Measurements from ENCODE around the gene SNAPC2.

SNAPC2 gene, protein sequence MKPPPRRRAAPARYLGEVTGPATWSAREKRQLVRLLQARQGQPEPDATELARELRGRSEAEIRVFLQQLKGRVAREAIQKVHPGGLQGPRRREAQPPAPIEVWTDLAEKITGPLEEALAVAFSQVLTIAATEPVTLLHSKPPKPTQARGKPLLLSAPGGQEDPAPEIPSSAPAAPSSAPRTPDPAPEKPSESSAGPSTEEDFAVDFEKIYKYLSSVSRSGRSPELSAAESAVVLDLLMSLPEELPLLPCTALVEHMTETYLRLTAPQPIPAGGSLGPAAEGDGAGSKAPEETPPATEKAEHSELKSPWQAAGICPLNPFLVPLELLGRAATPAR

DNA sequence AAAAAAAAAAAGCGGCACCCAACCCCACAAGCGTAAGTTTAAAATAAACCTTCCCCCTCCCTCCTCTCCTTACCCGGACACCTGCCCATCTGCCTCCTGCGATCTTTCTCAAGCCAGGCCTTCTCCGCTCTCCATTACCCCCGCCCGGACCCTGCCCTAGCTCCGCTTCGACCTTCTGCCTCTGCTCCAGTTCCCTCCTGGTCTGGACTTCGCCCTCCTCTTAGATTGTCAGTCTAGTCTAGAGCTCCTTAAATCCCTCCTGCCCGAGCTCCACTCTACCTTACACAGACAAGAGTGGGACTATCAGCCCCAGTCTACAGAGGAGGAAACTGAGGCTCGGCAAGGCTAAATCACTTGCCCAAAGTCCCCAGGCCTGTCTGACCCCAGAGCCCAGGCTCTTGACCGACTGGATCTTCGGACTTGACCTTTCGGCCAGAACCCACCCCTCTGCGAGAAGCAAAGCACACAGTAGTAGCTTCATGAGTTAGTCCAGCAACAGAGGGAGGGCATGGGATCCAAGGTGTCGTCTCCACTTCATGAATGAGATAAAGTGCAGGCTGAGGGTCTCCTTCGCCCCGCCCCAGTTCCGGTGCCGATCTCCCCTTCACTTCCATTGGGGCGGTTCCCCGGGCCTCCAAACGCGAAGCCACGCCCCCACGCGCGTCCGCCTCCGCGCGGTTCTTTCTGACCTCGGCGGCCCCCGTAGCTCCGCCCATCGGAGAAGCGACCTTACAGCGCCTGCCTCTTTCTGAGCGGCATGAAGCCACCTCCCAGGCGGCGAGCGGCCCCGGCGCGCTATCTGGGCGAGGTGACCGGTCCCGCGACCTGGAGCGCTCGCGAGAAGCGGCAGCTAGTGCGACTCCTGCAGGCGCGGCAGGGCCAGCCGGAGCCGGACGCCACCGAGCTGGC, at the start of gene SNAPC2:
SNAPC2 (plus strand) TSS at position 729 of the 909 bp plus-strand sequence; CDS start at position 758, 29 bp downstream.
- DNase-seq (ENCODE audit: low read depth in 1 of 2, low spot score in 1 of 2) = peak; percentile 93 to 94

DNA sequence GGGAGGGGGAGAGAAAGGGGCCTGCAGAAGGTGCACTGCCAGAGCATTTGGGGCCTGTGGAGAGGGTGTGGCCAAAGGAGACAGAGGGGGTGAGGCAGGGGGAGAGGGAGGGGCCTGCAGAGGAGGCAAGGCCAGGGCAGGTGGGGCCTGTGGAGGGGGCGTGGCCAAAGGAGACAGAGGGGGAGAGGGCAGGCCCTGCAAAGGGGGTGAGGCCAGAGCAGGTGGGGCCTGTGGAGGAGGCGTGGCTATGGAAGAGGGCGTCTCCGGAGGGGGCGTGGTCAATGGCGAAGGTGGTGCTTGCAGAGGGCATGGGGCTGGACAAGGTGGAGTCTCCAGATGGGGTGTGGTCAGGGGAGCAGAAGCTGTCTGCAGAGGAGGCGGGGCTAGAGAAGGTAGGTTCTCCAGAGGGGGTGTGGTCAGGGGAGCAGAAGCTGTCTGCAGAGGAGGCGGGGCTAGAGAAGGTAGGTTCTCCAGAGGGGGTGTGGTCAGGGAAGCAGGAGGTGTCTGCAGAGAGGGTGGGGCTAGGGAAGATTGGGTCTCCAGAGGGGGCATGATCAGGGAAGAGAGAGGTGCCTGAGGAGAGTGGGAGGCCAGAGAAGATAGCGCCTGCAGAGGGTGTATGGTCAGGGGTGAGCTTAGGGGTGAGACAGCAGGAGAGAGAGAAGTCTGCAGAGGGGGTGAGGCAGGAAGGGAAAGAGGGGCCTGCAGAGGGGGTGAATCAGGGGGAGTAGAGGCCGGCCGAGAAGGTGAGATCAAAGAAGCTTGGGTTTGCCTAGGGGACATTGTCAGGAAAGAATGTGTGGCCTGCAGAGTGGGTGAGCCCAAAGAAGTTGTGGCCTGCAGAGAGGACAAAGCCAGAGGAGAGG, 49.3 kb upstream of the SNAPC2 start:
- no peak for DNase-seq (ENCODE audit: low read depth in 1 of 2, low spot score in 1 of 2)

DNA sequence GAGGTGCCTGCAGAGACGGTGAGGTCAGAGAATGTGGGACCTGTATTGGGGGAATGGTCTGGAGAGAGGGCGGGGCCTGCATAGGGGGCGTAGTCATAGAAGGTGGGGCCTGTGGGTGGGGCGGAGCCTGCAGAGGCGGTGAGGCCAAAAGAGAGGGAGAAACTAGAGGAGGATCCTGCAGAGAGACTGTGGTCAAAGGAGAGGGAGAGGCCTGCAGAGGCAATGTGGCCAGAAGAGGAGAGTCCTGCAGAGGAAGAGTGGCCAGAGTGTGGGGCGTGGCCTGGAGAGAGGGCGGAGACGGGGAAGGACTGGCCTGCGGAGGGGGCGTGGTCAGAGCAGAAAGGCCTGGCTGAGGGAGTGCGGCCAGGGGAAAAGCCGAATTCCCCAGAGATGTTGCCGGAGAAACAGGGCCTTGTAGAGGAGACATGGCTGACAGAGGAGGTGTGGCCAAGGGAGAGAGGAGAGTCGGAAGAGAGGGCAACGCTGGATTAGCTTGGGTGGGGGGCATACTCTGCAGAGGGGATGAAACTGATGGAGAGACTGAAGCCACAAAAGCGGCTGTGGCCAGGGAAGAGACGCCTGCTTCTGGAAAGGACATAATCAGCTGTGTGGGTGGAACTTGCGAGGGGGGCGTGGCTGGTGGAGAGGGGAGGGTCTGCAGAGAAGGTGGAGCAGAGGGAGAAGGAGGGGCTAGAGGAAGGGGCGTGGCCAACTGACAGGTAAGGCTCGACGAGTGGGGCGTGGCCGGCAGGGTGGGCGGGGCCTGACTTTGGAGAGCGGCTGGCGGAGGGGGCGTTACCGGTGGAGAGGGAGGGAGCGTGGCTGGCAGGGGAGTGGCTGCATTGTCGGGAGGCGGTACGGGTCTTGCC, 48.5 kb upstream of the SNAPC2 start:
- peak; percentile 62 to 63 for DNase-seq (ENCODE audit: low read depth in 1 of 2, low spot score in 1 of 2)

DNA sequence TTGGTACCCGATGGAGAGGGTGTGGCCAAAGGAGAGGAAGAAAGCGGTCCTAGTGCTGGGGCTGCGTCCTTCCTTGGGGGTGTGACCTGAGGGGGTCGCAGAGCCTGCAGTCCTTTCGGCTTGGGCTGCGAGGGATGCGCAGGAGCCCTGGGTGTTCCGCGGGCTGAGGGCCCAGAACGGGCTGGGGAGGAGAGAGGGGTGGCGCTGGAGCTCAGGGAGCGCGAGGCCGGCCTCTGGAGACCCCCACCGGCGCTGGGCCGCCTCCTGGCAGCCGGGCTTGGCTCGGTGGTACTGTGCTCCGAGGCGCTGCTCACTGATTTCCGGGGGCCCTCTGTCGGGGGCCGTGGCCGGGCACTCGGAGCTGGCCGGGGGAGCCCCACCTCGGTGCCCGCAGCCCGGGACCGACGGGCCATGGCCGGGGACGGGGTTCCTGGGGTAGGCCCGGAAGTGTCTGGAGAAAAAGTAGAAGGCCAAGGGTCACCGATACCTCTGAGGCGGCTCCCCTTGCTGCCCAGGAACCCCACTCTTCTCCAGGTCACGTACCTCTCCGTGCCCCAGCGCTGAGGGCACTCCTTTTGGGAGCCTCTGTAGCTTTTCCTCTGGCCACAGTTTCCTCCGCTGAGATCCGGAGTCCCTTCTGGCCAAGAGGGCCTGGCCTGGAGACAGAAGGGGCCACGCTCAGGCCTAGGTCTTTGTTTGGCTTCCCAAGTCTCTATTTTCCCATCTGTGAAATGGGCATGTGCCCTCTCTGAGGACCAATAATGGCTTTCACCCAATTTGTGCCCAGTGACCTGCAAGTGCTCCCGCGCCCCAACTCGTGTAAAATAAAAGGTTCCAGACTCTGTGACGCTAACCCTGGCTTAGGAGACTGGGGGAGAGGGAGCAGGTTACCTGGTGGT, 47.6 kb upstream of the SNAPC2 start:
- no peak for DNase-seq (ENCODE audit: low read depth in 1 of 2, low spot score in 1 of 2)

DNA sequence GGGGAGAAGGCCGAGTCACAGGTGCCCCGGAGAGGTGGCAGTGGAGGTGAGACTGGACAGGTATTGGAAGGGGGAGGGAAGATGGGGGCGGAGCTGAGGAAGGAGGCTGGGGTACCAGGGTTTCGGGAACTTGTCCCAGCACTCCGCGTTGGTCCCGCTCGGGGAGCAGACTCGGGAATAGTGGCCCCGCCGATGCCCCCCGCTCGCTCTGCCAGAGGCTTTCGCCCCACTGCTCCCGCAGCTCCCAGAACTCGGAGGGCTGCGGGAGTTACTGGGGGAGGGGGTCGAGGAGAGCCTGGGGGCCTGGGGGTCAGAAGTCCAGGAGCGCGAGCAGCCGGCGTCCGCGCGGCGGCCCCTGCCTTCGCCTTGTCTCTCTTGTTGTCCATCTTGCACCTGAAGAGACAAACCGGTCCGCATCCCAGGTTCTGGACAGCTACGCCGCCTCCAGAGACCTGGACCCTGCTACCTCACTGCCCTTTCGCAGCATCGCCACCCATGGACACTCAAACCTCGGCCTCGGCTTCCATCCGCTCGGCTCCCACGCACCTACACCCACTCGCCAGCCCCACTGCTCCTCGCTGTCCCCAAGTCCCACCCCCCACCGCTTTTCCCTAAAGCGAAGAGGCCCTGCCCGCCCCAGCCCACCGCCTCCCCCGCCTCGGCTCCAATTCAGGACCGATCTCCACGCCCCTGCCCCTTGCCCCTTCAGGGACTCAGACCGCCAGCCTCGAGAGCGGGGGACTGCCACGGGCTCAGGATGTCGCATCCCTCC, 46.6 kb upstream of the SNAPC2 start:
- no peak for DNase-seq (ENCODE audit: low read depth in 1 of 2, low spot score in 1 of 2)

DNA sequence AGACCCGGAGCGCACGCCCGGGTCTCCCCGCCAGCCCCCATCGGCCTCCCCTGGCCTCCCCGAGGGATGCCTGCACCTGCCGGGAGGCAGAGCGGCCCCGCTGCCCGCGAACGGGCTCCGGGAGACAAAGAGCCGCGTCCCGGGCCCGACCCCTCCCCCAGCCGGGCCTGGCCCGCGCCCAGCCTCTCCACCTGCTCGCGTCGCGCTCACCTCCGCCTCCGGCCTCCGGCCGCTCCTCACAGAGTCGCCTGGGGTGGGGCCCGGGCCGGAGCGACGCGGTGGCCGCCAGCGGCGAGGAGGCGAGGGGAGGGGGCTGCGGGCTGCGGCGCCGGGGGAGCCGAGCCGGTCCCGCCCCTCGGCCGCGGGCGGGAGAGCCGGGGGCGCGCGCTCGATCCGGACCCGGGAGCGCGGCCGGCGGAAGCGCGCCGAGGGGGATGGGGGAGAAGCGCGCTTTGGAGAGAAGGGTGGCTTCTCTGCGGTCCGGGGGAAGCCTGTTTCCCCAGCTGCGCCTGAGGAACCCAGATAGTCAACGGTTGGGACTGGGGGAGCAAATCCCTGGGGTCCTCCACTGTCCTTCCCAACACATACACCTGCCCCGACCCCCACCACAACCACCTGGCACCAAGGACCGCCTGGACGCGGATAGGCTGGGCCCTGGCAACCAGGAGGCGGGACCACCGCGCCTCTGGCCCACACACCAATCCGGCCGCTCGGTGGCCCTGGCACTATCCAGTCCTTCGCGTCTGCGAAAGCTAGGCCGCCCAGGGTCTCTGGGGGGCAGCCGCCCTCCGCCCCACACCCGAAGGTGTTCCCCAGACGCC, 45.9 kb upstream of the SNAPC2 start, which contains the start of gene PRR36:
PRR36 (minus strand) TSS at position 315 of the 821 bp plus-strand sequence. CDS start 701 bp downstream, outside the sequence.
- DNase-seq (ENCODE audit: low read depth in 1 of 2, low spot score in 1 of 2) = no peak

DNA sequence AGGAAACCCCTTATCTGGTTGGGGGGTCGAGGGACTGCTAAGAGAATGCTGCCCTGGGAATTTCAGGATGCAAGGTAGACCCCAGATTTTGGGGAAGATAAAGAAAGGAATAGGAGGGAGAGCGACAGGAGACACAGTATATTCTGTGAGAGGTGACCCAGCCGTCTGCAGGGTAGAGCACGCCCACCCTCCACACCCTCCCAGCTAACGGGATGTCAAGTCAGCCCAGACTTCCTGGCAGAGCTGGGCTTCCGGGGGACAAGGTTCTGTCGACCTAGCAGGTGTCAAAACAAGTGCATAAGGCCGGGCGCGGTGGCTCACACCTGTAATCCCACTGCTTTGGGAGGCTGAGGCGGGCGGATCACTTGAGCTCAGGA, 45.3 kb upstream of the SNAPC2 start:
- no peak for DNase-seq (ENCODE audit: low read depth in 1 of 2, low spot score in 1 of 2)

DNA sequence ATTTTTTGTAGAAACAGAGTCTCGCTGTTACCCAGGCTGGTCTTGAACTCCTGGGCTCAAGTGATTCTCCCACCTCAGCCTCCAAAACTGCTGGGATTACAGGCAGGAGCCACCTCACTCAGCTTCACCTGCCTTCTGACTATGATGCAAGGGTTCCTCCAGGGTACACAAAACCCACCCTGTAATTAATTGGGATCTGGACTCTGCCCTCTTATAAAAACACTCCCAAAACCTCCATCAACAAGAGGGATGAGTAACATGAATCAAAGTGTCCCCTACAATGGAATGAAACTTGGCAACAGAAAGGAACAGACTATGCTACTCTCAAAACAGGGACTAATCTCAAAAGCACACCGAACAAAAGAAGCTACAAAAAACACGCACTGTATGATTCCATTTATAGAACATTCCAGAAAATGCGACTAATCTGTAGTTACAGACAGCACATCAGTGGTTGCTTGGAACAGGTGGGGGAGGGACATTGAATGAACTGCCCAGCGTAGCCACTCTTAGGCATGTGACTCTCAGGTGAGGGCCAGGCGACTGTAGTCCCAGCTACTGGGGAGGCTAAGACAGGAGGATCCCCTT, 42.8 kb upstream of the SNAPC2 start:
- DNase-seq (ENCODE audit: low read depth in 1 of 2, low spot score in 1 of 2) = no peak

DNA sequence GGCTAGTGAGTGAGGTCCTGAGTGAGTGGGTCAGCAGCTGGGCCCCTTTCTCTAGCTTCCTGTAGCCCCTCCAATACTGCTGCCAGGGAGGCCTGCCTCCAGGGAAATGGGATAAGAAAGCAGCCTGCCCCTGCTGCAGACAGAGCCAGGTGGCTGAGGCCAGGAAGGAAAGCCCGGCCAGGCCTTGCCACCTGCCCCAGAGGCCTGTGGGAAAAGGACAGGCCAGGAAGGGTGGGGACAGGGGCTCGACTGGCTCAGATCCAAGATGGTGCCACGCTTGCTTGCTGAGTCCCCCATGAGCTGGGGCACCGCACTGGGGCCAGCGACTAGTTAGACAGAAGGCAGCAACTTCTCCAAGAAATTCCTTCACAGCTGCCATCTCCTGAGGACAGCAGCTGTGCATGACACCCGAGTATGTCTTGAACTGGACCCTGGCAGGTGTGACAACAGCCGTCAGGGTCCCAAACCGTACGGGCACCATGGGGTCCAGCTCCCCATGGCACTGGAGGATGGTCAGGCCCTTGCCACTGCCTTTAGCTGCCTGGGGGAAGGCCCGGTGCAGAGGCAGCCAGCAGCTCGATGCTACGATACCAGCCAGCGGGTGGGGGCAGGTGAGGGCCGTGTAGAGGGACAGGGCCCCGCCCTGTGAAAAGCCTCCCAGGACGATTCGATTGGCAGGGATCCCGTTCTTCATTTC, 40.9 kb upstream of the SNAPC2 start:
- no peak for DNase-seq (ENCODE audit: low read depth in 1 of 2, low spot score in 1 of 2)

DNA sequence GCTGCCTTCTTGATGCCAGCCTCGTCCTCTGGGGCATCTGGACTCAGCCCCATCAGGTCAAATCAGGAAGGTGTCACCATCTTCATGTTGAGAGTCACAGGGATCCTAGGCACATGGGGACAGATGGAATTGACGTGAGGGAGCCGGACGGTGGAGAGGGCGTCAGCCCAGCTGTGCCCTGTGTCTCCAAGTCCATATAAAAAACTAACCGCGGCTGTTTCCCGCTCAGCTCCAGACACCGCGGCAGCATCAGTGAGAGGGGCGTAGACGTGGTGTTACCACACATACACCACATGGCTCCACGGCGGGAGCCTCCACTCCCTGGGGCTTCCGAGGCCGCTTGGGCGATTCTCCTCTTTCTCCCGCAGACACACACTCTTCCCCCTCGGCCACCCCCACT, 40.3 kb upstream of the SNAPC2 start:
- DNase-seq (ENCODE audit: low read depth in 1 of 2, low spot score in 1 of 2) = no peak

DNA sequence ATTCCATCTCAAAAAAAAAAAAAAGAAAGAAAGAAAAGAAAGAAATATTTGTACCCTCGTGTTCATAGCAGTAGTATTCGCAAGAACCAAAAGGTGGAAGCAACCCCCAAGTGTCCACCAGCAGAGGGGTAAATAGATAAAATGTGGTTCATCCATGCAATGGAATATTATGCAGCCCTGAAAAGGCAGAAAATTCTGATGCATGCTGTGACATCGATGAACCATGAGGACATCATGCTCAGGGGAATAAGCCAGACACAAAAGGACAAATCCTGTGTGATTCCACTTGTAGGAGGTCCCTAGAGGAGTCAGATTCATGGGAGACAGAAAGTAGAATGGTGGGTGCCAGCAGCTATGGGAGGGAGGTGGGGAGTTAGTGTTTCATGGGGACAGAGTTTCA, 38.2 kb upstream of the SNAPC2 start:
- no peak for DNase-seq (ENCODE audit: low read depth in 1 of 2, low spot score in 1 of 2)

DNA sequence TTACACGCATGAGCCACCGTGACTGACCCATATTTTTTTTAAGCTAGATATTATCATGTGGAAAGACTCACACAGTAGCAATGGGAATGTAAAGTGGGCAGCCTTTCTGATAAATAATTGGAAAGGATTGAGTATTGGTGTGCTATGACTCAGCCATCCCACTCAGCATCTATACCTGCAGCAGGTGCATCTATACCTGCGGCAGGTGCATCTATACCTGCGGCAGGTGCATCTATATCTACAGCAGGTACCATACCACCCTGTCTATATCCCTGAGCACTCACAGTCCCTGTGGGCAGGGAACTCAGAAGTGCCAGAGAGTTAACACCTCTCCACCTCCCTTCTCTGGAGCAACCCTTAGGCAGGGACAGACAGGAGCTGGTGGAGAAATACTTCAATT, 37.0 kb upstream of the SNAPC2 start:
- DNase-seq (ENCODE audit: low read depth in 1 of 2, low spot score in 1 of 2) = no peak

DNA sequence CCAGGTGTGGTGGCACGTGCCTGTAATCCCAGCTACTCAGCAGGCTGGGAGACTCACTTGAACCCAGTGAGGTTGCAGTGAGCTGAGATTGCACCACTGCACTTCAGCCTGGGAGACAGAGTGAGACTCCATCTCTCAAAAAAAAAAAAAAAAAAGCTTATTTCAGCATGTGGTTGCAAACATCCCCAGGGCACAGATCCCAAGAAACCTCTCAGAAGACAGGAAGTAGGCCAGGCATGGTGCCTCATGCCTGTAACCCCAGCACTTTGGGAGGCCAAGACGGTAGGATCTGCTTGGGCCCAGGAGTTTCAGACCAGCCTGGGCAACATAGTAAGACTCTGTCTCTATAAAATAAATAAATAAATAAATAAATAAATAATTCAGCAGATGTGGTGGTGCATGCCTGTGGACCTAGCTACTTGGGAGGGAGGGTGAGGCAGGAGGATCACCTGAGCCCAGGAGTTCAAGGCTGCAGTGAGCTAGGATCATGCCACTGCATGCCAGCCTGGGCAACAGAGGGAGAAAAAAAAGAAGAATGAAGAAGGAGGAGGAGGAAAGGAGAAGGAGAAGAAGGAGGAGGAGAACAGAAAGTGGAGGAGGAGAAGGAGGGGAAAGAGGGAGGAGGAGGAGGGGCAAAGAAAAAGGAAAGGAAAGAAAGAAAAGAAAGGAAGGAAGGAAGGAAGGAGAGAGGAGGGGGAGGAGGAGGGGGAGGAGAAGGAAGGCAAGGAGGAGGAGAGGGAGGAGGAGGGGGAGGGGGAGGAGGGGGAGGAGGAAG, 36.2 kb upstream of the SNAPC2 start:
- DNase-seq (ENCODE audit: low read depth in 1 of 2, low spot score in 1 of 2) = no peak

DNA sequence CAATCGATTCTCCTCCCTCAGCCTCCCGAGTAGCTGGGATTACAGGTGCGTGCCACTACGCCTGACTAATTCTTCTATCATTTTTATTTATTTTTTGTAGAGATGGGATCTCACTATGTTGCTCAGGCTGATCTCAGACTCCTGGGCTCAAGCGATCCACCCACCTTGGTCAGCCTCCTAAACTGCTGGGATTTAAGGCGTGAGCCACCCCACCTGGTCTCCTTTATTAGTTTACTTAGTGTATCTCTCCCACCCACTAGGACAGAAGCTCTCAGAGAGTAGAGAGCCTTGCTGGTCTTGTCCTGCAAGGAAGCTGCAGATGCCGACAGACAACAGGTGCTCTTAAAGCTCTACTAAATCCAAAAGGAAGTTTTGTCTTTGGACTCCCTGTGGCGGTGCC, 34.3 kb upstream of the SNAPC2 start:
- DNase-seq (ENCODE audit: low read depth in 1 of 2, low spot score in 1 of 2) = no peak

DNA sequence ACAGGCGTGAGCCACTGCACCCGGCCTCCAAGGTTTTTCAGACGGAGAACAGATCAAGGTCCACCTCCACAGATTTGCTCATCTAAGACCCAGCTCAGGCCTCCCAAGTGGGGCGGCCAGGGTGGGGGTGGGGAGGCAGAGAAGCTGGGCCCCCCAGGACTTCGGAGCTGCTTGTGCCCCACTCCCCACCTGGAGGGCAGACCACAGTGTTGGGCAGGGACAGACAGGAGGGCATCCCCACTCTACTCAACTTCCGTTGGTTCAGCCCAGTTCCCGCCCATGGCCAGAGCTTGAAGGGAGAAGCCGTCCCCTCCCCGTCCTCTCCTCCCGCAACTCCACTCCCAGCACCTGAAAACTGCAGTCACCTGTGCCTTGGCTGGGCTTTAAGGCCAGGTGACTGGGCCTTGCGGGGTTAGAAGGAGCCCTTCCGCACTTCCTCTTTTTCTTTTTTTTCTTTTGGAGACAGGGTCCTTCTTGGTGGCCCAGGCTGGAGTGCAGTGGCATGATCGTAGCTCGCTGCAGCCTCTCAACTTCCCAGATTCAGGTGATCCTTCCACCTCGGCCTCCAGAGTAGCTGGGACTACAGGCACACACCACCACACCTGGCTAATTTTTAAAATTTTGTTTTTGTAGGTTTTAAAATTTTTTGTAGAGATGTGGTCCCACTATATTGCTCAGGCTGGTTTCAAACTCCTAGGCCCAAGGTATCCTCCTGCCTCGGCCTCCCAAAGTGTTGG, 32.6 kb upstream of the SNAPC2 start:
- no peak for DNase-seq (ENCODE audit: low read depth in 1 of 2, low spot score in 1 of 2)
